Keratinocyte (primary cell): Measurements from ENCODE around the gene WDR17.

Experiments used
- CTCF ChIP-seq, 3 experiments: IDR thresholded peaks in 1 of 3; conservative IDR thresholded peaks in 1 of 3; optimal IDR thresholded peaks in 1 of 3; 2 replicates in 2 of 3; 3 replicates in 1 of 3; pipeline versions ENCODE3 to v1.5.1; 2011; ENCODE audit warnings: low read length in 3 of 3, mild to moderate bottlenecking in 3 of 3, moderate library complexity in 2 of 3, control low read depth in 1 of 3, inconsistent platforms in 1 of 3; ENCODE audit not compliant: insufficient read depth in 2 of 3; ENCODE audit errors: extremely low read depth in 1 of 3
- EZH2 ChIP-seq: IDR thresholded peaks from one replicate; pipeline ENCODE4 v1.6.1; 2012; ENCODE audit warnings: inconsistent platforms, mild to moderate bottlenecking, low read length, moderate library complexity

- TF ChIP-seq CTCF (optimal IDR thresholded peaks at IDR 0.05 in 1 of 3, IDR thresholded peaks at IDR 0.05 in 1 of 3, conservative IDR thresholded peaks at IDR 0.05 in 1 of 3; ENCODE audit: extremely low read depth in 1 of 3, insufficient read depth in 2 of 3, low read length in 3 of 3) (no peak), EZH2 (no peak)
Observed at GRCh38 chr4:176185051-176185450, 119.4 kb downstream of the WDR17 start.
